Keratinocyte (primary cell): Measurements from ENCODE around the gene MFSD11. TPM values are rescaled to one million over a fixed set of nuclear protein-coding genes. Genes with fewer than 3 reads are reported as not detected.

Experiments
- DNase-seq: peaks from one replicate; pipeline ENCODE4 v3.0.0-alpha.2; 2011; ENCODE audit warnings: low read depth, missing footprints, low spot score
- FAIRE-seq: peaks from 2 replicates; lab custom pipeline; 2011; peaks lifted over from hg19 to GRCh38; lab: Jason Lieb, UNC
- H2AFZ ChIP-seq: 2 replicates; pipeline ENCODE4 v1.6.0; 2012; ENCODE audit warnings: low read length, control low read depth, inconsistent platforms; ENCODE audit not compliant: control insufficient read depth
- H3K27ac ChIP-seq: 2 replicates; pipeline ENCODE4 v1.5.1; 2011; ENCODE audit warnings: low read length; ENCODE audit not compliant: control insufficient read depth, insufficient read depth
- H3K27me3 ChIP-seq: 3 replicates; pipeline ENCODE4 v1.6.0; 2011; ENCODE audit warnings: low read length; ENCODE audit not compliant: control insufficient read depth, insufficient read depth; ENCODE audit errors: extremely low read depth
- H3K36me3 ChIP-seq, 2 experiments: 2 replicates in 1 of 2; 3 replicates in 1 of 2; pipeline ENCODE4 v1.5.1; 2011; ENCODE audit warnings: low read length in 2 of 2, mild to moderate bottlenecking in 1 of 2; ENCODE audit not compliant: control insufficient read depth in 2 of 2, insufficient read depth in 2 of 2; ENCODE audit errors: extremely low read depth in 1 of 2
- H3K4me1 ChIP-seq: 3 replicates; pipeline ENCODE4 v1.5.1; 2011; ENCODE audit warnings: low read length; ENCODE audit not compliant: control insufficient read depth, insufficient read depth; ENCODE audit errors: extremely low read depth
- H3K4me2 ChIP-seq: 3 replicates; pipeline ENCODE4 v1.6.0; 2011; ENCODE audit warnings: low read depth, low read length; ENCODE audit not compliant: control insufficient read depth, insufficient read depth; ENCODE audit errors: extremely low read depth
- H3K4me3 ChIP-seq, 3 experiments: fragments of 200-600 bp in 1 of 3; sonication (generic) in 1 of 3; 2 replicates in 2 of 3; 3 replicates in 1 of 3; pipeline ENCODE4 v1.5.1; 2011 to 2016; ENCODE audit warnings: low read length in 3 of 3, mild to moderate bottlenecking in 3 of 3, control low read depth in 2 of 3, inconsistent platforms in 1 of 3, low read depth in 1 of 3, mixed read lengths in 1 of 3, mixed run types in 1 of 3, moderate library complexity in 1 of 3; ENCODE audit not compliant: control insufficient read depth in 2 of 3, insufficient read depth in 2 of 3; ENCODE audit errors: extremely low read depth in 1 of 3
- H3K79me2 ChIP-seq: 2 replicates; pipeline ENCODE4 v1.6.0; 2012; ENCODE audit warnings: low read length; ENCODE audit not compliant: control insufficient read depth, insufficient read depth
- H3K9ac ChIP-seq: 3 replicates; pipeline ENCODE4 v1.6.0; 2011; ENCODE audit warnings: low read length; ENCODE audit not compliant: control insufficient read depth, insufficient read depth; ENCODE audit errors: extremely low read depth
- H3K9me1 ChIP-seq: 3 replicates; pipeline ENCODE4 v1.6.0; 2011; ENCODE audit warnings: low read length; ENCODE audit not compliant: control insufficient read depth, insufficient read depth; ENCODE audit errors: extremely low read depth
- H3K9me3 ChIP-seq: 2 replicates; pipeline ENCODE4 v1.5.1; 2012; ENCODE audit warnings: low read depth, low read length; ENCODE audit not compliant: control insufficient read depth
- H4K20me1 ChIP-seq: 3 replicates; pipeline ENCODE4 v1.6.0; 2011; ENCODE audit warnings: low read length; ENCODE audit not compliant: control insufficient read depth, insufficient read depth; ENCODE audit errors: extremely low read depth
- EZH2 ChIP-seq: IDR thresholded peaks from one replicate; pipeline ENCODE4 v1.6.1; 2012; ENCODE audit warnings: inconsistent platforms, mild to moderate bottlenecking, low read length, moderate library complexity
- dilution Hi-C: fragments of 300-500 bp; cut with MboI; formaldehyde crosslinking; loops from one replicate; pipeline ENCODE4 v1.7.0; 2020; ENCODE audit warnings: low sequenced_read_pairs; ENCODE audit not compliant: extremely low pct_ligation_motif_present
- polyA plus RNA-seq, 5 experiments: library from polyadenylated mRNA; depleted of rRNA in 3 of 5; stranded (reverse) in 3 of 5; stranded (forward) in 1 of 5; unstranded in 1 of 5; fragments of >200 nt; gene quantifications; 1 replicate in 1 of 5; 2 replicates in 3 of 5; 3 replicates in 1 of 5; pipeline versions ENCODE4 v1.2.1 to v1.2.3, GENCODE V29; 2011 to 2012; ENCODE audit warnings: missing spikeins in 2 of 5, low read depth in 1 of 5, low replicate concordance in 1 of 5
- TF ChIP-seq, protein P1 (sequence below), 3 experiments: IDR thresholded peaks in 1 of 3; conservative IDR thresholded peaks in 1 of 3; optimal IDR thresholded peaks in 1 of 3; 2 replicates in 2 of 3; 3 replicates in 1 of 3; pipeline versions ENCODE3 to v1.5.1; 2011; ENCODE audit warnings: low read length in 3 of 3, mild to moderate bottlenecking in 3 of 3, moderate library complexity in 2 of 3, control low read depth in 1 of 3, inconsistent platforms in 1 of 3; ENCODE audit not compliant: insufficient read depth in 2 of 3; ENCODE audit errors: extremely low read depth in 1 of 3

The MFSD11 gene
- polyA plus RNA-seq, 1 donor (not counting 4 experiments of a cell fraction or from before 2014, with no cell fraction given): 14.6 TPM

DNA sequence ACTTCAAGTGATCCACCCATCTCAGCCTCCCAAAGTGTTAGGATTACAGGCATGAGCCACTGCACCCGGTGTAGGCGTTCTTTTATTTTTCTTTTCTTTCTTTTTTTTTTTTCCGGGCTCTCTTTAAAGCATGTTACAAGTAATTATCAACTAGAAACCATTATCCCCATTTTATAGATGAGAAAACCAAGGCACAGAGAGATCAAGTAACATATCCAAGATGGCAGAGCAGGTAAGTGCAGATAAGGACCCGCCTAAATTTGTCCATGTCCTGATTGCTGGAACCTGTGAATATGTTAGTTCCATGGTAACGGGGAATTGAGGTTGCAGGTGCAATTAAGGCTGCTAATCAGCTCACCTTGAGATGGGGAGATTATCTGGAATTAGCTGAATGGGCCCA is 54.4 kb downstream of the MFSD11 start:
- H3K9ac ChIP-seq: no peak overlapping the region
- DNase-seq: no peak
- no peak for FAIRE-seq

DNA sequence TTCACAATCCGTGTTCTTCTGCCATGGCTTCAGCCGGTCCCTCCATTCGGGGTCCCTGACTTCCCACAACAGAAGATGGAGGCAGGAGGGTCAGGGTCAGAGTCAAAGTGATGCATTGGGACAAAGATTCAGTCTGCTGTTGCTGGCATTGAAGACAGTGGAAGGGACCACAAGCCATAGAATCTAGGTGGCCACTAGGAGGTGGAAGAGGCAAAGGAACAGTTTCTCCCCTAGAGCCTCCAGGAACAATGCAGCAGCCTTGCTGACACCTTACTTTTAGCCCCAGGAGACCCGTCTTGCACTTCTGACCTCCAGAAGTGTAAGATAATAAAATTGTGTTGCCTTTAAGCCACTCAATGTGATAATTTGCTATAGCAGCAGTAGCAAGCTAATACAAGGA is 55.9 kb downstream of the MFSD11 start:
- Histone ChIP-seq H3K4me2 (no peak overlapping the region), H3K36me3 (no peaks in the 10 kb centered on the region), H3K9me3 (no peaks in the 10 kb centered on the region), H3K27ac (no peak overlapping the region), H3K9ac (no peak overlapping the region), H3K4me1 (peaks cover 22% of the 10 kb centered on the region), H3K79me2 (no peaks in the 10 kb centered on the region), H3K27me3 (no peaks in the 10 kb centered on the region), H4K20me1 (no peaks in the 10 kb centered on the region), H3K9me1 (no peaks in the 10 kb centered on the region), H2AFZ (no peak overlapping the region), H3K4me3 (no peak overlapping the region)
- FAIRE-seq (no peak), DNase-seq (no peak)
- TF ChIP-seq, protein P1, sequence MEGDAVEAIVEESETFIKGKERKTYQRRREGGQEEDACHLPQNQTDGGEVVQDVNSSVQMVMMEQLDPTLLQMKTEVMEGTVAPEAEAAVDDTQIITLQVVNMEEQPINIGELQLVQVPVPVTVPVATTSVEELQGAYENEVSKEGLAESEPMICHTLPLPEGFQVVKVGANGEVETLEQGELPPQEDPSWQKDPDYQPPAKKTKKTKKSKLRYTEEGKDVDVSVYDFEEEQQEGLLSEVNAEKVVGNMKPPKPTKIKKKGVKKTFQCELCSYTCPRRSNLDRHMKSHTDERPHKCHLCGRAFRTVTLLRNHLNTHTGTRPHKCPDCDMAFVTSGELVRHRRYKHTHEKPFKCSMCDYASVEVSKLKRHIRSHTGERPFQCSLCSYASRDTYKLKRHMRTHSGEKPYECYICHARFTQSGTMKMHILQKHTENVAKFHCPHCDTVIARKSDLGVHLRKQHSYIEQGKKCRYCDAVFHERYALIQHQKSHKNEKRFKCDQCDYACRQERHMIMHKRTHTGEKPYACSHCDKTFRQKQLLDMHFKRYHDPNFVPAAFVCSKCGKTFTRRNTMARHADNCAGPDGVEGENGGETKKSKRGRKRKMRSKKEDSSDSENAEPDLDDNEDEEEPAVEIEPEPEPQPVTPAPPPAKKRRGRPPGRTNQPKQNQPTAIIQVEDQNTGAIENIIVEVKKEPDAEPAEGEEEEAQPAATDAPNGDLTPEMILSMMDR (optimal IDR thresholded peaks at IDR 0.05 in 1 of 3, IDR thresholded peaks at IDR 0.05 in 1 of 3, conservative IDR thresholded peaks at IDR 0.05 in 1 of 3; ENCODE audit: extremely low read depth in 1 of 3, insufficient read depth in 2 of 3, low read length in 3 of 3): peak; percentile 37 to 61 (median 59)
- TF ChIP-seq EZH2: no peak
- dilution Hi-C loops: no loop called here

More for the DNA sequence above, 54.4 kb downstream of the MFSD11 start:
- Histone ChIP-seq H3K27ac (no peak overlapping the region), H3K4me1 (peaks cover 19% of the 10 kb centered on the region), H3K79me2 (no peaks in the 10 kb centered on the region), H3K4me2 (no peak overlapping the region), H3K36me3 (no peaks in the 10 kb centered on the region), H4K20me1 (no peaks in the 10 kb centered on the region), H3K4me3 (no peak overlapping the region), H3K9me3 (no peaks in the 10 kb centered on the region), H3K27me3 (no peaks in the 10 kb centered on the region), H3K9me1 (no peaks in the 10 kb centered on the region), H2AFZ (no peak overlapping the region)
- no peak for TF ChIP-seq EZH2
- TF ChIP-seq, protein P1 (optimal IDR thresholded peaks at IDR 0.05 in 1 of 3, IDR thresholded peaks at IDR 0.05 in 1 of 3, conservative IDR thresholded peaks at IDR 0.05 in 1 of 3; ENCODE audit: extremely low read depth in 1 of 3, insufficient read depth in 2 of 3, low read length in 3 of 3): no peak
- dilution Hi-C loops: no loop called here
